OCI-LY1 (cell line): ENCODE data around the gene CAMTA1.

ENCODE experiments used
- EZH2 ChIP-seq: fragments of 200-600 bp; sonication (generic), shearing (Covaris generic); IDR thresholded peaks from 2 replicates; pipeline ENCODE4 v1.8.0; 2017; ENCODE audit warnings: borderline replicate concordance, mixed run types, mild to moderate bottlenecking, antibody characterized with exemption, low read length, moderate library complexity, mixed read lengths
- TF ChIP-seq, protein P1 (sequence below): fragments of 200-600 bp; sonication (generic), shearing (Covaris generic); IDR thresholded peaks from 2 replicates; pipeline ENCODE4 v1.5.1; 2017; ENCODE audit warnings: mild to moderate bottlenecking, antibody characterized with exemption, low read length, moderate library complexity, mixed read lengths

GRCh38 chr1:7636795-7637526 lies 851.7 kb downstream of the CAMTA1 start:
- TF ChIP-seq, protein P1, sequence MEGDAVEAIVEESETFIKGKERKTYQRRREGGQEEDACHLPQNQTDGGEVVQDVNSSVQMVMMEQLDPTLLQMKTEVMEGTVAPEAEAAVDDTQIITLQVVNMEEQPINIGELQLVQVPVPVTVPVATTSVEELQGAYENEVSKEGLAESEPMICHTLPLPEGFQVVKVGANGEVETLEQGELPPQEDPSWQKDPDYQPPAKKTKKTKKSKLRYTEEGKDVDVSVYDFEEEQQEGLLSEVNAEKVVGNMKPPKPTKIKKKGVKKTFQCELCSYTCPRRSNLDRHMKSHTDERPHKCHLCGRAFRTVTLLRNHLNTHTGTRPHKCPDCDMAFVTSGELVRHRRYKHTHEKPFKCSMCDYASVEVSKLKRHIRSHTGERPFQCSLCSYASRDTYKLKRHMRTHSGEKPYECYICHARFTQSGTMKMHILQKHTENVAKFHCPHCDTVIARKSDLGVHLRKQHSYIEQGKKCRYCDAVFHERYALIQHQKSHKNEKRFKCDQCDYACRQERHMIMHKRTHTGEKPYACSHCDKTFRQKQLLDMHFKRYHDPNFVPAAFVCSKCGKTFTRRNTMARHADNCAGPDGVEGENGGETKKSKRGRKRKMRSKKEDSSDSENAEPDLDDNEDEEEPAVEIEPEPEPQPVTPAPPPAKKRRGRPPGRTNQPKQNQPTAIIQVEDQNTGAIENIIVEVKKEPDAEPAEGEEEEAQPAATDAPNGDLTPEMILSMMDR, result no peak
- no peak for TF ChIP-seq EZH2
